ENCODE data around the gene MYO18B.

The MYO18B gene

GRCh38 chr22:25883482-25884033 lies 141.6 kb downstream of the MYO18B start:
- no peak overlapping the region for H2AFZ ChIP-seq (ENCODE audit: low read length)
- H3K9me3 ChIP-seq (replicated peaks; ENCODE audit: insufficient read depth, low read length), result no peaks in the 10 kb centered on the region
- no peaks in the 10 kb centered on the region for H3K9me2 ChIP-seq (replicated peaks; ENCODE audit: insufficient read depth, low read length)
- no peak for TF ChIP-seq EZH2phosphoT487 (IDR thresholded peaks at IDR 0.05; ENCODE audit: low read length)
- no peak for TF ChIP-seq EZH2 (optimal IDR thresholded peaks at IDR 0.05; ENCODE audit: low read depth, low read length)
- TF ChIP-seq CTCF (IDR thresholded peaks at IDR 0.05; ENCODE audit: low read length), result no peak
- no peak overlapping the region for H3K9ac ChIP-seq (ENCODE audit: low read length)
- DNase-seq, result no peak
- H4K20me1 ChIP-seq (ENCODE audit: insufficient read depth, low read length), result no peaks in the 10 kb centered on the region
- no peaks in the 10 kb centered on the region for H3K79me2 ChIP-seq (ENCODE audit: low read length)
- H3K4me3 ChIP-seq (ENCODE audit: low read length), result no peak overlapping the region
- H3K27me3 ChIP-seq (replicated peaks; ENCODE audit: insufficient read depth, low read length), result peaks cover 29% of the 10 kb centered on the region
- H3K4me1 ChIP-seq (ENCODE audit: low read length), result no peaks in the 10 kb centered on the region
- H3K36me3 ChIP-seq (replicated peaks; ENCODE audit: insufficient read depth, low read length), result no peaks in the 10 kb centered on the region
- no peak overlapping the region for H3K27ac ChIP-seq (ENCODE audit: low read length)
- H3K4me2 ChIP-seq (ENCODE audit: low read depth, low read length), result no peak overlapping the region
- H3F3A ChIP-seq (ENCODE audit: insufficient read depth, low read length), result no peaks in the 10 kb centered on the region

GRCh38 chr22:25884121-25884520 lies 142.1 kb downstream of the MYO18B start:
- no peaks in the 10 kb centered on the region for H3K9me3 ChIP-seq (replicated peaks; ENCODE audit: insufficient read depth, low read length)
- H3K4me3 ChIP-seq (ENCODE audit: low read length), result no peak overlapping the region
- H3K9me2 ChIP-seq (replicated peaks; ENCODE audit: insufficient read depth, low read length), result no peaks in the 10 kb centered on the region
- H3K27ac ChIP-seq (ENCODE audit: low read length), result no peak overlapping the region
- no peaks in the 10 kb centered on the region for H4K20me1 ChIP-seq (ENCODE audit: insufficient read depth, low read length)
- H3K9ac ChIP-seq (ENCODE audit: low read length), result no peak overlapping the region
- DNase-seq, result no peak
- no peaks in the 10 kb centered on the region for H3K36me3 ChIP-seq (replicated peaks; ENCODE audit: insufficient read depth, low read length)
- H3K4me1 ChIP-seq (ENCODE audit: low read length), result no peaks in the 10 kb centered on the region
- H3K4me2 ChIP-seq (ENCODE audit: low read depth, low read length), result no peak overlapping the region
- no peak for TF ChIP-seq EZH2 (optimal IDR thresholded peaks at IDR 0.05; ENCODE audit: low read depth, low read length)
- TF ChIP-seq CTCF (IDR thresholded peaks at IDR 0.05; ENCODE audit: low read length), result no peak
- TF ChIP-seq EZH2phosphoT487 (IDR thresholded peaks at IDR 0.05; ENCODE audit: low read length), result no peak
- no peaks in the 10 kb centered on the region for H3F3A ChIP-seq (ENCODE audit: insufficient read depth, low read length)
- H3K27me3 ChIP-seq (replicated peaks; ENCODE audit: insufficient read depth, low read length), result peaks cover 35% of the 10 kb centered on the region
- no peak overlapping the region for H2AFZ ChIP-seq (ENCODE audit: low read length)
- no peaks in the 10 kb centered on the region for H3K79me2 ChIP-seq (ENCODE audit: low read length)

GRCh38 chr22:25888399-25889054 lies 146.5 kb downstream of the MYO18B start:
- TF ChIP-seq CTCF (IDR thresholded peaks at IDR 0.05; ENCODE audit: low read length) (no peak), EZH2 (optimal IDR thresholded peaks at IDR 0.05; ENCODE audit: low read depth, low read length) (no peak), EZH2phosphoT487 (IDR thresholded peaks at IDR 0.05; ENCODE audit: low read length) (no peak)
- Histone ChIP-seq H3K4me1 (ENCODE audit: low read length) (no peaks in the 10 kb centered on the region), H3K9me2 (replicated peaks; ENCODE audit: insufficient read depth, low read length) (no peaks in the 10 kb centered on the region), H3K9ac (ENCODE audit: low read length) (no peak overlapping the region), H3K27me3 (replicated peaks; ENCODE audit: insufficient read depth, low read length) (peaks cover 60% of the 10 kb centered on the region), H2AFZ (ENCODE audit: low read length) (no peak overlapping the region), H4K20me1 (ENCODE audit: insufficient read depth, low read length) (no peaks in the 10 kb centered on the region), H3K9me3 (replicated peaks; ENCODE audit: insufficient read depth, low read length) (no peaks in the 10 kb centered on the region), H3K36me3 (replicated peaks; ENCODE audit: insufficient read depth, low read length) (no peaks in the 10 kb centered on the region), H3K4me3 (ENCODE audit: low read length) (no peak overlapping the region), H3F3A (ENCODE audit: insufficient read depth, low read length) (no peaks in the 10 kb centered on the region), H3K27ac (ENCODE audit: low read length) (no peak overlapping the region), H3K79me2 (ENCODE audit: low read length) (no peaks in the 10 kb centered on the region), H3K4me2 (ENCODE audit: low read depth, low read length) (no peak overlapping the region)
- DNase-seq, result no peak
